AG10803 (cell line): ENCODE data around the gene VWA8.

Source experiments
- DNase-seq: peaks from one replicate; pipeline ENCODE4 v3.0.0; 2010; ENCODE audit warnings: low read depth
- H3K4me3 ChIP-seq: 2 replicates; pipeline ENCODE4 v1.5.1; 2011; ENCODE audit warnings: mild to moderate bottlenecking, low read length, control low read depth
- CTCF ChIP-seq: conservative IDR thresholded peaks from 2 replicates; pipeline ENCODE4 v1.5.1; 2011; ENCODE audit warnings: mild to moderate bottlenecking, low read length, control low read depth, inconsistent platforms

Gene VWA8

GRCh38 chr13:41941174-41941573, 19.7 kb downstream of the VWA8 start:
- DNase-seq, result no peak
- no peak for TF ChIP-seq CTCF
- no peak overlapping the region for H3K4me3 ChIP-seq

GRCh38 chr13:41939398-41939797, 21.5 kb downstream of the VWA8 start:
- no peak overlapping the region for H3K4me3 ChIP-seq
- no peak for DNase-seq
- no peak for TF ChIP-seq CTCF

- H3K4me3 ChIP-seq, result no peak overlapping the region
- TF ChIP-seq CTCF, result no peak
- no peak for DNase-seq
Measured at GRCh38 chr13:41938918-41939317, 22.0 kb downstream of the VWA8 start.

GRCh38 chr13:41937388-41937787, 23.5 kb downstream of the VWA8 start:
- no peak for TF ChIP-seq CTCF
- no peak for DNase-seq
- no peak overlapping the region for H3K4me3 ChIP-seq

GRCh38 chr13:41935501-41935900, 25.4 kb downstream of the VWA8 start:
- TF ChIP-seq CTCF, result no peak
- DNase-seq, result no peak
- H3K4me3 ChIP-seq, result no peak overlapping the region

GRCh38 chr13:41934994-41935393, 25.9 kb downstream of the VWA8 start:
- H3K4me3 ChIP-seq, result no peak overlapping the region
- TF ChIP-seq CTCF, result no peak
- DNase-seq, result no peak

- no peak for DNase-seq
- TF ChIP-seq CTCF, result no peak
- no peak overlapping the region for H3K4me3 ChIP-seq
Measured at GRCh38 chr13:41934120-41934519, 26.8 kb downstream of the VWA8 start.
